Raji (cell line): Measurements from ENCODE around the gene HMOX1.
A peak's percentile ranks its signal among the peaks of the same experiment; 100 is the strongest.

Source experiments
- POLR2A ChIP-seq: IDR thresholded peaks from 2 replicates; pipeline ENCODE4 v1.6.1; 2011; ENCODE audit warnings: low read depth, low read length, control low read depth; ENCODE audit not compliant: insufficient read depth

The HMOX1 gene

GRCh38 chr22:35363566-35364086 lies 17.3 kb upstream of the HMOX1 start:
- no peak for TF ChIP-seq POLR2A

- no peak for TF ChIP-seq POLR2A
These were observed 13.5 kb upstream of the HMOX1 start for GRCh38 chr22:35367331-35367886.

DNA sequence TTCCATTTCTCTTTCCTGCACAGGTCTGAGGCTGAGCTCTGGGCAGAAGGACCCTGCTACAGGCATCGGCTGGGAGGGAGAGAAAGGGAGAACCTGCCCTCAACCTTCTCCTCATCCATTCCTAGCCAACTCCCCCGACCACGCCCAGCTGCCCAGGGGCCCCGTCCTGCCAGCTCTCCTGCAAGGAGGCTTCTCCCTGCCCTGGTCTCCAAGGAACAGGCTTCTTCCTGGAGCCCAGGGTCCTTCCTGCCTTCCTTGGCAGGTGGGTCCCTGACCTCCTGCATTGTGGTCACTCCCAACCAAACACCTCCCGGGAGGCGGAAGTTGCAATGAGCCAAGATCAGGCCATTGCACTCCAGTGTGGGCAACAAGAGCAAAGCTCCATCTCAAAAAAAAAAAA lies 12.5 kb upstream of the HMOX1 start:
- TF ChIP-seq POLR2A, result no peak

- TF ChIP-seq POLR2A, result no peak
These were observed 10.9 kb upstream of the HMOX1 start for GRCh38 chr22:35369996-35370395.

GRCh38 chr22:35373781-35374180 lies 7.1 kb upstream of the HMOX1 start:
- no peak for TF ChIP-seq POLR2A

DNA sequence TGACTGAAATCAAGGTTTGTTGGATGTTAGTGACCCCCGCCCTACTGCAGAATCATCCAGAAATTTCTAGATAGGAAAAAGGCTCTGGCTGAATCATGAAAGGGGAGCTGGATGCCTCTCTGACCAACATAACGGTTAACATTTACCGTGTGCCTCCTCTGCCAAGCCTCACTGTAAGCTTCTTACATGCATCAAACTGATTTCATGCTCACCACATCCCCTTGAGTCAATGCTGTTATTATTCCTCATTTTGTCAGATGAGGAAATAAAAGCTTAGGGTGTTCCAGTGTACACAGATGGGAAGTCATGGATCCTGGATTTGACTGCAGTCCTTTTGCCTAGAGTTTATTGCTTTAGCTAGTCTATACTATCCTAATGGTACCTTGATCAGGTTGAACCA lies 5.9 kb upstream of the HMOX1 start:
- no peak for TF ChIP-seq POLR2A

DNA sequence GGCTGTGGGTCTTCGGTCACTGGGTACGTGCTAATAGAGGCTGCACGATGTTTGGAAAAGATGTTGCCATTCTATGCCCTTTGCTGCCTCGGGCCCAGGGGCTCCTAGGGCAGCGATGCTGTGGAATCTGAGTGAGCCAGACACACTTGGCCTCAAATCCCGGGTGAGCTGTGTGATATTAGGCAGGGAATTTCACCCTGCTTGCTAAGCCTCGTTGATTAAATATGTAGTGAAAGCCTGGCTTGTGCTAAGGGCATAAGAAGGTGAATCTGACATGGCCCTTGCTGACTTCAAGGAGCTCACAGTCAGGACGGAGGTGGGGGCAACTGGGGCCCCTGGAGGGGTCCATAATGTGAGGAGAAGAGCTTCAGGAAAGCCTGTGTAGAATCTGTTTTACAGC lies 5.4 kb upstream of the HMOX1 start:
- no peak for TF ChIP-seq POLR2A

DNA sequence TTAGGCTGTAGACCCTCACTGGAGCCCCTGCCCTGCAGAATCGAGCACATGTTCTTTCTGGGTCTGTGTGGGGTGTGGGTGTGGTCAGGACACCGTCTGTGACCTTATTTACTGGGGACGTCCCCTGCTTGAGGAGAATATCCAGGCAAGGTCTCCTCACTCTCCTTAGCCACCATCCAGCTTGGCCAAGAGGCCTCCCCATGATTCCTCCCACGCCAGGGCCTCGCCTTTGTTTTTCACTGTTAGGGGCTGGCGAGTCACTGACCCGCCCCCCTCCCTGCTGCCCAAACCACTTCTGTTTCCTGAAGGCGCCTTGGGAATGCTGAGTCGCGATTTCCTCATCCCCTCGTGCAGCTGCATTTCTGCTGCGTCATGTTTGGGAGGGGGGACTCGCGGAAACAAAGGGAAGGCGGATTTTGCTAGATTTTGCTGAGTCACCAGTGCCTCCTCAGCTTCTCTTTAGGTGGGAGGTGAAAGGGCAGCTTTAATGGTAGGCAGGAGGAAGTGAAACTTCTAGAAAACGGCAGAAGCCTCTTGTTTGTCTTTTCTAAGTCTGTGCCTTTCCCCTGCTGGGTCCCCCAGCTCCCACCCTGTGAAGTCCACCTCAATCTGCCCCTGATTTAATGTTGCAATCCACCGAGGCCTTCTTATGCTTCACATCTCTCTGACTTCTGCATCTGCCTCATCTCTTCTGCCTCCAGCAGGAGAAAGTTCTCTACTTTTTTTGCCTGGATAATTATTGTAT lies 4.0 kb upstream of the HMOX1 start:
- 0 out of 2 replicates have a peak, but pooled peaks have one; percentile 2 for TF ChIP-seq POLR2A

DNA sequence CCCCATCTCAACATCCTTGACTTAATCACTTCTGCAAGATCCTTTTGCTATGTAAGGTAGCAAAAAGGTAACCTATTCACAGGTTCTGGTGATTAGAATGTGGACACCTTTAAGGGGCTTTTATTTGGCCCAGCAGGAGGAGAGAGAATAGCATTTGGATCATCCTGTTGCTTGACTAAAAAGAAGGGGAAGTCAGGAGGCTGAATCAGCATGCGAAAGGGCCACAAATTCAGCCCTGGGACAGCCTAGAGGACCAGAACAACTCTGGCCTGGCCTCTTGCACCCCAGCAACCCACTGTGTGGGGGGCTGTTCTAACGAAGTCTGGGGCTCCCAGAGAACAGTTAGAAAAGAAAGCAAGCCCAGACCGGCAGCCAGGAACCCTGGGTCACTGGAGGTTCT lies 3.2 kb upstream of the HMOX1 start:
- TF ChIP-seq POLR2A, result no peak

DNA sequence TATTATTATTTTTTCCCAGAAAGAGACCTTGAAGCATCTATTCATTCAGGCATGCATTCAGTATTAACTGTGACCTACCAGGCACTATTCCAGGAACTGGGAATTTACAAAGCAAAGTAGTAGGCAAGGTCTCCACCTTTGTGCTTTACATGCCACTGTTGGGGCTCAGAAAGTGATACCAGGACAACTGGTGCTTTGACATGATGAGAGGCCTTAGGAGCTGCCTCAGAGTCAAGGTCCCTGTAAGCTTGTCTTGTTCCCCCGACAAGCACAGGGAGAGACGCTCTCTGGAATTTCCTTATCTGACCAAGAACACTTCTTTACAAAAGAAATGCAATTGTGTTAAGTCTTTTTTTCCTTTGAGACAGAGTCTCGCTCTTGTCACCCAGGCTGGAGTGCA lies 2.3 kb upstream of the HMOX1 start:
- TF ChIP-seq POLR2A, result no peak

GRCh38 chr22:35379146-35379993 lies 1.5 kb upstream of the HMOX1 start:
- TF ChIP-seq POLR2A, result no peak

DNA sequence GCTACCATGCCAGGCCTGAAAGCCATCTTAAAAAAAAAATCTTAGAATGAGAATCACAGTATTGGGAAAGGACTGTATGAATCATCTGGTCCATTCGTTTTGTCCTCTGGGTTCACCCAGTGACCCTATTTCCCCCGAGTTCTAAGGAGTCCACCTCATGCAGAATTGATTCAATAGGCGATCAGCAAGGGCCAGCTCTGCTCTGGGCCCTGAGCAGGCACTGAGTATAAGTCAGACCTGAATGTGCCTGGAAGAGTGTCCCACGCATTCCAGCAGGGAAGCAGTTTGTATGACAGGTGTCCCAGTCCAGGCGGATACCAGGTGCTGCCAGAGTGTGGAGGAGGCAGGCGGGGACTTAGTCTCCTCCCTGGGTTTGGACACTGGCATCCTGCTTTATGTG lies 883 bp upstream of the HMOX1 start:
- TF ChIP-seq POLR2A, result no peak

GRCh38 chr22:35381424-35382009 lies 621 bp downstream of the HMOX1 start:
- TF ChIP-seq POLR2A, result no peak

- TF ChIP-seq POLR2A, result no peak
These were observed 2.8 kb downstream of the HMOX1 start for GRCh38 chr22:35383679-35384071.

- TF ChIP-seq POLR2A, result no peak
These were observed 3.6 kb downstream of the HMOX1 start for GRCh38 chr22:35384527-35384926.
